NCI-H2081 treated with DMSO at 0.1 percent for 48 hours (cell line): ENCODE measurements around the gene SSMEM1.
"Not testable (repeated sequence)": the region's sequence is repeated elsewhere in the genome, so short reads cannot be mapped to it uniquely, and the experiment has no call there.

ENCODE experiments used
- DNase-seq: peaks from one replicate; lab custom pipeline; 2025; lab: John Stamatoyannopoulos, UW

SSMEM1 gene

DNA sequence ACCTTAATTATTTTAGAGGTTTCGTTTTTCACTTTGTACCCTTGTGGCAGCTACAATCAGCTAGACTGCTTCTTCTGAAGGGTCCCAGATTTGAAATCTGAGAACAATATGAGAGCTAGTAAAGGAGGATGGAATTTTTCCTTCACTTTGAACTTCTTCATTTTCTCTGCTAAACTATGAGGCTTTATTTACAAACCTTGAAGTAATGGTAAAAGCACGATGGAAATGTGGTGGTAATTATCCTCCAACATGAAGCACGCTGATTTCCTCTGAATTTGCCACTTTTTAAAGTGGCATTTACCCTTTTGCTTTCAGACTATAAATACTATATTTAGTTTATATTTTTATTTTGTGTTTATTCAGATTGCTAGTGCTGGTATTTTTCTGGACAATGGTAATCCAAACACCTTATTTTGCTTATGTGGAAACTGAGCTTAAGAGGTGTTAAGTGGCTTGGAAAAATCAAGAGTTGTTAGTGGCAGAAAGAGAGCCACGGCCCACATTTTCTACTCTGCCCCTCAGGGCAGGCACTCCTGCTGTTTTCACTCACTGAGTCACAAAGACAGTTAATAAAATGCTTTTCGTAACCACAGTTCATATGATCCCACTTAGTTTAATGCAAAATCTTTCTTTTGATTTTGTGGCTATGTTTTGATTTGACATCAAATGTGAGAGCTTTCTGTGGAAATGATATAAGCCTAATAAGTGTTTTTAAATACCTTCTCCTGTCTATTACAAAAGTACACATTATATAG, 2.7 kb downstream of the SSMEM1 start:
- DNase-seq, result no peak

DNA sequence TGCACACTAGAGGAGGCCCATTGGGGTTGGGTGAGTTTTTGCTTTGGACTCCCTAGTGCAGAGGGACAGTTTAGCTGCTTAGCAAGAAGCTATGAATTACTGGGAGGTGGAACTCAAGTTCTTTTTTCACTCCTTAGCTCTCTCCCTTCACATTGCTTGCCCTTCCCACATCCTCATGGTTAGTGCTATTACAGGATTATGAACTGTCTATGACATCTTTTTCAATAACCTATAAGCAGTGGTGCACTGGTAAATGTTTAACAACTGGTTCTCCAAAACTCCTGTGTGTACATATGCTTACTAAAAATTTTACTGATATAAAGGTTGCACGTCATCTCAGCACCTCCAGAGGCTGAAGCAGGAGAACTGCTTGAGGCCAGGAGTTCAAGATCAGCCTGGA, 6.2 kb downstream of the SSMEM1 start:
- DNase-seq, result no peak

- no peak for DNase-seq
These were observed 8.4 kb downstream of the SSMEM1 start for GRCh38 chr7:130216025-130216424.

DNA sequence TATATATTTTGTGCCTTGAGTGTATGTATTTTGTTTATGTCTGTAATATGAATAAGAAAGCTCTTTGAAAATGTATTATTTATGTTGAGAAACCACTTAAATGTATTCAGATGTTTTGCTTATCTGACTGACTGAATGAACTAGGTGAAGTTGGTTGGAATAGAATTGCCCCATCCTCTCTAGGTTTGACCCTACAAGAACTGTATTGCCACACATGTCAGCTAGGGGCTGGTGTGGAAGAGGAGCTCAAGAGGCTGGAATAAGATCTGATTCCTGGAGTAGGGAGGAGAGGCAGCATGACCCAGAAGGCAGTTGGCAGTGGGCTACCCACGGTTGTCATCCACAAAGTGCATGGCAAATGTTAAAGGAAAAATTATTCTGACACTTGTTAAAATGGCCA, 9.1 kb downstream of the SSMEM1 start:
- no peak for DNase-seq

DNA sequence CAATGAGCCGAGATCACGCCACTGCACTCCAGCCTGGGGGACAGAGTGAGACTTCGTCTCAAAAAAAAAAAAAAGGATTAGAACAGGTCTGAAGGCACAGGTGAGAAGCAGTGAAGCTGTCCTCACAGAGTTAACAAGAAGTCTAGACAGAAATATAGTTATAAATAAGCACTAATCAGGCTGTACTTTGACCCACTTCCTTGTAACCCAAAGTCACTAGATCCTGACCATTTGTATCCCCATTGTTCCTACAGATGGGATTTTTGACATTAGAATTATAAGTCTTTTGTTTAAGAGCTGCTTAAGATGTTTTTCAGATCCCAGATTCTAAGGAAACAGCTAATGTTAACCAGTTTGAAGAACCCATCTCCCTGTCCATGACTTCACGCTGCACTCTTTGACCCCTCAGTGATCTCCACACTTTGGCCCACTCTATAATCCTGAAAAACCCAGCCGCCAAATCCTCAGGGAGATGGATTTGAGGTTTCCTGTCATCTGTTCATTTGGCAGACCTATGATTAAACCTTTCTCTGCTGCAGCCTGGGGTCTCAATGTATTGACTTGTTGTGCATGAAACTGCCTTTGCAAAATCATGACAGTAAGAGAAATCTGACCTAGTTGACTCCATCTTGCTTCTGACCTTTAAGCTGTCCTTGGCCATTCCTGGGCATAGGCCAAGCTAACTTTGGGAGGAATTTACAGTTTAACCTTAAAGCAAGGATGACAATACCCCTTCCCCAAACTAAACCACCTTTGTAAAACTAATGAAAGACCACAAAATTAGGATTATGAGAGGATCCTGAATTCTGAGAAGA, 11.4 kb downstream of the SSMEM1 start:
- DNase-seq, result no peak

DNA sequence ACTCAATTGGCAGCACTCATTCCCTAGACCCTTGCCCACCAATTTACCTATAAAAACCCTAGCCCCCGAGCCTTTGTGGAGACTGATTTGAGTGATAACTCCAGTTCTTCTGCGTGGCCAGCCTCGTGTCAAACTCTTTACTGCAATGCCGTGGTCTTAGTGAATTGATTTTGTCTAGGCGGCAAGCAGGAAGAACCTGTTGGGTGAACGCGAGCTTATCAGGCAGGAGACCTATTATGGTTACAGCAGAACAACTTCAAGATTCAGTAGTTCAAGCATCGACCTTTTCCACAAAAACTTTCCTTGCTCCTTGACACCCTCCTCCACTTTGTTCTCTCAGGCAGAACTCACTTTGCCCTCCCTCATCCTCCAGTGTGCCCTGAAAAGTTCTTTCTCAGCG, 12.2 kb downstream of the SSMEM1 start:
- DNase-seq, result no peak

- no peak for DNase-seq
These were observed 14.1 kb downstream of the SSMEM1 start for GRCh38 chr7:130221746-130222145.

DNA sequence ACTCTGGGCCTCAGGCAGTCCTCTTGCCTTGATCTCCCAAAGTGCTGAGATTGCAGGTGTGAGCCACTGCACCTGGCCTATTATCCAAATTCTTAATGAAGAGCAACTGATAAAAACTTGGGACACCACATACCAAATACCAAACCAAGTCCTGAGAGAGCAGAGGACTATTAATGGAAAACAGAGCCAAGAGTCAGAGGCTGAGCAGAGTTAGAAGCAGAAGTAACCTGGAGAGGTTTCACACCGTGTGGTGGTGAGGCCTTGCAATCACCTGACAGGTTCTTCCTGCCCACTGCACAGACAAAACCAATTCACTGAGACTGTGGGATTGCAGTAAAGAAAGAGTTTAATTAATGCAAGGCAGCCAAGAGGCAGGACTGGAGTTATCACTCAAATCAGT, 16.0 kb downstream of the SSMEM1 start:
- no peak for DNase-seq

- DNase-seq, result no peak
These were observed 16.6 kb downstream of the SSMEM1 start for GRCh38 chr7:130224210-130224609.

DNA sequence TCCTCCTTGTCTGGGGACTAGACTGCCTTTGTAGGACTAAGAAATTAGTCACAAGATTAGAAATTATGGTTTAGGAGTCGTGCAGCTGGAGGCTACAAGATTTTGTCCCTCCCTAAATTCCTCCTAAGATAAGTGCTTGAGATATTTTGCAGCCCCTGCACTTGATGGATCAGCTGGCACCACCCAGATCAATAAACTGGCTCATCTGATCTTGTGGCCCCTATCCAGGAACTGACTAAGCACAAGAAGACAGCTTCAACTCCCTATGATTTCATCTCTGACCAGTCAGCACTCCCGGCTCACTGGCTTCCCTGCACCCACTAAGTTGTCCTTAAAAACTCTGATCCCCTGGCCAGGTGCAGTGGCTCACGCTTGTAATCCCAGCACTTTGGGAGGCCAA, 17.3 kb downstream of the SSMEM1 start:
- DNase-seq, result not testable (repeated sequence)

DNA sequence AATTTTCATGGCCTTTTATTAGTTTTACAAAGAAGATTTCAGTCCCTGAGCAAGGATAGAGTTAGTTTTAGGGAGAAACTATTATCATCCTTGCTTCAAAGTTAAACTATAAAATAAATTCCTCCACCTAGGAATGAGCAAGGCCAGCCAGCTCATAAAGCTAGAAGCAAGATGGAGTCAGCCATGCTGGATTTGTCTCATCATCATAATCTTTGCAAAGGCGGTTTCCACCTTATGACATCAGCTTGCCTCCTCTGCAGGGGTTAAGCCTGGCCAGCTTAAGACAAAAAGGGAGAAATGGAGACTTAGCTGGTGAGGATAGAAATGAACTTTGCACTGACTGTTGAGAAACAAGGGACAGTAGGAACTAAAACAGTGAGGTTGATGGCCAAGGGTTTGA, 18.7 kb downstream of the SSMEM1 start:
- no peak for DNase-seq

GRCh38 chr7:130227883-130228575, 20.4 kb downstream of the SSMEM1 start:
- no peak for DNase-seq

GRCh38 chr7:130228840-130229502, 21.3 kb downstream of the SSMEM1 start:
- DNase-seq, result no peak

- DNase-seq, result not testable (repeated sequence)
These were observed 22.3 kb downstream of the SSMEM1 start for GRCh38 chr7:130229981-130230380.

DNA sequence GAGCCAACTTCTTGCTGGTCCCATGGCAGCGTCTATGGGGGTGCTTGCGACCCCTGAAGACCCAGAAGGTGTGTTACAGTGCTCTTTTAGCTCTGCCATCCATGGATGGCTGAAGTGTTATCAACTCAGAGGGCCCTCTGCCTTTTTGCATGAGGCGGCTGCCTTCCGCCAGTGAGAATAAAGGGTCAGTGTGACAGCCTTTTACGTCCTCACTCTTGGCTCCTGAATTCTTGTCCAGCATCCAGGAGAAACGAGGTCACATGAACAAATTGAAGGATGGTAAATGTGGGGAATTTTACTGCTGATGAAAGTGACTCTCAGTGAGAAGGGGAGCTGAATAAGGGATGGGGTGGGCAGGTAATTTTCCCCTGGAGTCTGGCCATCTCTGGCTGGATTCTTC, 24.1 kb downstream of the SSMEM1 start:
- DNase-seq, result no peak

DNA sequence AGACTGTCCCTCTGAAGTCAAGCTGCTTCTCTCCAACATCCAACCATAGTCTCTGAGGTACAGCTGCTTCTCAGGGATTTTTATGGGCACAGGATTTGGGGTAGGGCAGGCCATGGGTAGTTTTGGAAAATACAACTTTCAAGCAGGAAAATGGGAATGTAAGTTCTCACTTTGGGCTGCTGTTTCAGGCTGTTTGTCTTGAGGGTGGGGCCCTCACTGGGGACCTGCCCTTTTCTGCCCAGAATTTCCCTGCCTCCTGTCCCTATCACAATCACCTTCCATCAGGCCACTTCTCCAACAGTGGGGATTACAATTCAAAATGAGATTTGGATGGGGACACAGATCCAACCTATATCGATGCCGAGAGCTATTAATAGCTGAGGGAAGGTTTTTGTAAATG, 24.5 kb downstream of the SSMEM1 start:
- DNase-seq, result no peak

DNA sequence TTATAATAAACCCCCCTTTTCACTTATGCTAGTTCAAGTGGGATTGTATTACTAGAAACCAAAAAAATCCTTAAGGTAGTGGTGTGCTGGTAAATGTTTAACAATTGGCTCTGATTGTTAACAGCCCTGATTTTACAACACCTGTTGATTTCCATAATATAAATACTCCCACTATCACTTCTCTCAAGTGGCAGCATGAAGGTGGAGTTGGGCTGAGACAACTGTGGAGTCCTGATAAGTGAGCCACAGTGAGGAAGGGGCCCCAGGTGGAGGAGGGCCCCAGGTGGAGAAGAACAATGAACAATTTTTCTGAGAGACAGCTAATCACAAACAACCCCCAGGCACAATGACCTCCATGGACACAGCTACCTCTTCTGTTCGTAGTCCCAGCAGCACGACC, 26.4 kb downstream of the SSMEM1 start:
- DNase-seq, result no peak

- not testable (repeated sequence) for DNase-seq
These were observed 28.7 kb downstream of the SSMEM1 start for GRCh38 chr7:130236361-130236760.

DNA sequence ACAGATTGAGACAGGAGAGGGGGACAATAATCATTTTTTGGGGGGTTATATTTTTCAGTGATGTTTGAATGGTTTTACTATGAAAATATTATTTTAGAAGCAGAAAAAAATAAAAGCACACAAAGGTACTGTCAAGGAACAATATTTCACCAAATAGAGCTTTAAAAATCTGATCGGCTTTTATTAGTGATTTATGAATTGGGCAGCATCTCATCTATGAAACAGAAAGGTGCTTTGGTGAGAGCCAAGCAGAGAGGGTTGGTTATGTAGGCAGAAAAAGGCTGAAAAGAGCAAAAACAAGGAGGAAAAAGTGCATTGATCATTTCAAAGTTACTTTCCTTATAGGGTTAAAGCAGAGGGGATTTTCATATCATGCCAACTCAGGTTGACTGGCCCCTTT, 32.6 kb downstream of the SSMEM1 start:
- no peak for DNase-seq

DNA sequence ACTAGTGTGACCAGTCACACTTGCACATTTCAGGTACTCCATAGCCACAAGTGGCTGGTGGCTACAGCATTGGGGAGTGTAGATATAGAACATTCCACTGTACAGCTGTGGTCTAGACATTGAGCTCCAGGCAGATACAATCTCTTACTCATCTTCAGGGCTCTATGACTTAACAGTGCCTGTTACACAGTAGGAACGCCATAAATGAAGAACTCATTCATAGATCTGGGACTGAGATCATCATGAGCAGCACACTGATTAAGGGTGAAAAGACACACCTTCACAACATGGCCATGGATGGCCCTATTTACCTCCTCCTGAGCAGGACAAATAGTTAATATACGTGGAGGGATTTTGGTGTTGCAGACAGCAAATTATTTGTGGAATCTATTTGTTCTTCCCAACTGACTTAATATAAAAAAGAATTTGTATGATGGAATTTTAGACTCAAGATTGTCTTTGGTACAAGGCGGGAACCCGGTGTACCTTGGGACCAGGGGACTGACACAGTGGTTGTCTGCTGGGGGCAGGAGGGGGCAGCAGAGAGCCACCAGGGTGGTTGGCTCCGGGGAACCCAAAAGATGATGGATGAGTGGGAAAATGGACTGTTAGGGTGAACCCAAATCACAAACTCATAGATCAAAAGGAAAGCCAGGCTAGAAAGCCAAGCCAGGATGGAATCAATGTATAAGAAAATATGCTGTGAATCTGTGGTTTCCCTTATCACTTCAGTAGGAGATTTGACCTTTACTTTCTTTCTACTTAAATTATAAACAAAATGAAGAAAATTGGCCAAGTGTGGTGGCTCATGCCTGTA, 34.7 kb downstream of the SSMEM1 start:
- DNase-seq, result peak; percentile 30

GRCh38 chr7:130243486-130243885, 35.8 kb downstream of the SSMEM1 start:
- DNase-seq, result not testable (repeated sequence)
